AML-193 (cell line): Measurements from ENCODE around the gene RPS19BP1.

Source experiments
- DNase-seq, 2 experiments: peaks; one replicate each; lab custom pipeline; 2025; lab: John Stamatoyannopoulos, UW

The RPS19BP1 gene

DNA sequence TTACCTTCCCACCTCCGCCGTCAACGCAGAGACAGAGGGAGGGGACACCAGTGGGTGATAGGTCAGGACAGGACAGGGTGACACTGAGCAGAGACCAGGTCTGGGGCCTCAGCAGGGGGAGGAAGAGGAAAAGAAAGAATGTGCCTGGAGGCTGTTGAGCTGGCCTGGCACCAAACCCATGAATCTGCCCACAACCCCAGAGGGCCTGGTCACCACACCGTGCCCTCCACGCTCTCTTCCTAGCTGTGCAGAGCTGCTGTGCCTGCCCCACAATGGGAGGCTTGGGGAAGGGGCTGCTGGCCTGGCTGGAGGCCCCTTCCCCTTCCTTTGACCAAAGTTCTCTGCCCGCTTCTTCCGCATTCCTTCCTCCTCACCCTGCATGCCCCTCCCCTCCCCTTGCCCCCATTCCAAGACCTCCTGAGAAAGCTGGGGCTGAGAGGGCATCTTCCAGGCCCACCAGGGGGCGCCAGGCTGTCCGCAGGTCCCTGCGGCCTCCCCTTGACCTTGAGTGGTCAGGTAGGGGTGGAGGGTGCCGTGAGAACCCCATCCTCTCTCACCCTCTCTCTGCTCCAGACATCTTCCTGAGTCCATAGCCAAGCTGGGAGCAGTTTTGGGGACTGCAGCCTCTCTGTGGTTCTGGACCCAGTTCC lies 27.0 kb upstream of the RPS19BP1 start:
- peak in 1 of 2 experiments; percentile 20 for DNase-seq

DNA sequence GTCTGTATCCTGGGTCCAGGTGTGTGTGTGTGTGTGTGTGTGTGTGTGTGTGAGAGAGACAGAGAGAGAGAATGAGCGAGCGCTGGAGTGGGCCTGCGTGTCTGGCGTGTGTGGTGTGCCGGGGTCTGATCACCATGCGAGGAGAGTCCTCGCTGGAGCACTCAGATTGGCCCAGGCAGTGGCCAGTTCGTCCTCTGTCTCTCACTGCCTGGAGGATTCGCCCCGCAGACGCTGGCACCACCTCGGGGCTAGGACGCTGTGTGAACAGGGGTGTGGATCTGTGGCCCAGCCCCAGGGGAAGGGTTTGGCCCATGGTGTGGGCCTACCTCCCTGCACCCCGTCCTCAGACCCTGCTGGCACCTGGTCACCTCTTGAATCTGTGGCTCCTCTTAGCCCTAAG lies 26.4 kb upstream of the RPS19BP1 start:
- no peak for DNase-seq

DNA sequence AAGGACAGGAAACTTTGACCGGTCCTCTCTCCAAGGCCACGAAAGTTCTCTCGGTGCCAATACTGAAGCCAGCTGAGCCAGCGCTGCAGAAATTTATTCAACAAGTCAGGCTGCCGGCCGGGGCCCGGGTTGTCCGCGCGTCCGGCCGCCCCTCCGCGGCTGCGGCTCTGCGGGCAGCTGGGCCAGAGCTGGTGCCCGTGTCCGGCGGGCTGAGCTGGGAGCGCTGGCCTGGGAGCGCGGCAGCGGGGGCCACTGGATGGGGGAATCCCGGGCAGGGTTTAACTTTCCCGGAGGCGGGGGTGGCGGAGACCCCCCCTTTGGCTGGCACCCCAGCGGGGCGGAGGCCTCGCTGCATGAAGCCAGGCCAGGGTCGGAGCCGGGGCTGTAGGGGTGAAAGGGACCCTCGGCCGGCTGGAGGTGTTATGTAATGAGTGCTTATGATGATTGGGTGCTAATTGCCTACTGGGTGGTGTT lies 25.7 kb upstream of the RPS19BP1 start:
- no peak for DNase-seq

DNA sequence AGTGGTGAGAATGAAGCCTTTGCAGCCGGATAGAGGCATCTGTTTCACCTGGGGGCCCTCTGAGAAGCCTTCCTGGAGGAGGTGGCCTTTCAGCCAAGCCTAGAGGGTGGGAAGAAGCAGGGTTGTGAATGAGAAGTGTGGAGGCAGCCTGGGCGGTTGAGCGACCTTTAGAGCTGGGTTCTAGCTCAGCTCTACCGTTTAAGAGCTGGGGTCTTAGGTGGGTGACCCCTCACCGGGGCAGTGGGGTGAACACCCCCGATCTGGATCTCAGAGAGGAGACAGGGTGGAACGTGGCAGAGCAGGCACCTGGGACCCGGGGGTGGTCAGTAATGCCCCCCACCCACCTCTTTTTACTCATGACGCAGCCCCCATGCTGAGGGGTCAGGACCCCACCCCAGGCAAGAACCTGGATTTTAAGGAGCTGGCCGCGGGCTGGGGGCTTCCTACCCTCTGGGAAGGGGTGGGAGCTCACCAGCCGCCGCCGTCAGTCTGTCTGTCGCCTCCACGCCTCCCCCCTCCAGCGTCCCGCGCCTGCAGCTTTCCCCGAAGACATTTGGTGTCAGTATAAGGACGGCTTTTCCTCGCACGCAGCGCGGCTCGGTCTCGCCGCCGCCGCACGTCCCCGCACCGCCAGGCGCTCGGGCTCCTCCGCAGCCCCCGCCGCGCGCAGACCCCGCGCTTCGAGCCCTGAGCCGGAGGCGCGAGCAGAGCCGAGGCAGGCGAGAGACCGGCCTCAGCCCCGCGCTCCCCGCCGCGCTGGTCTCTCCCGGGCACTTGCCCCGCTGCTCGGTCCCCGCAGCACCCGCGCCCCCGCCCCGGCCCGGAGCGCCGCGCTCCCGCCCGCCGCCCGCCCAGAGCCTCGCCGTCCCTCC lies 24.7 kb upstream of the RPS19BP1 start:
- no peak for DNase-seq

DNA sequence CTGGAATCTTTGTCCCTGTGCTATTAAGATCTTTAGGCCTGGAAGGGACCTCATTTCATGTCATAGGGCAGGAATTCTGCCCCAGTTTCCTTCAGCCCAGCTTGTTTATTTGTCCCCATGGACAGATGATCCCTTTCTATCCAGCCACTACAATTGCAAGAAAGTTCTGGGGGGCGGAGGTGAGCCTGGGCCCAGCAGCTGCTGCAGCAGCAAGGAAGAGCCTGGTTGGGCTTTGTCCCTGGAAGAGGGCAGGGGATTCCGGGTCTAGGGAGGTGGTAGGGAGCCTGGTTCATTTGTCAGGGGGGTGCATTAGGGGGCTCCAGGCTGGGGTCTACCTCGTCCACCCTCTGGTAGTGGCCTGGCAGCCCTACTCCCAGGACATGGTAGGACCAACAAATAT lies 21.6 kb upstream of the RPS19BP1 start:
- no peak for DNase-seq

DNA sequence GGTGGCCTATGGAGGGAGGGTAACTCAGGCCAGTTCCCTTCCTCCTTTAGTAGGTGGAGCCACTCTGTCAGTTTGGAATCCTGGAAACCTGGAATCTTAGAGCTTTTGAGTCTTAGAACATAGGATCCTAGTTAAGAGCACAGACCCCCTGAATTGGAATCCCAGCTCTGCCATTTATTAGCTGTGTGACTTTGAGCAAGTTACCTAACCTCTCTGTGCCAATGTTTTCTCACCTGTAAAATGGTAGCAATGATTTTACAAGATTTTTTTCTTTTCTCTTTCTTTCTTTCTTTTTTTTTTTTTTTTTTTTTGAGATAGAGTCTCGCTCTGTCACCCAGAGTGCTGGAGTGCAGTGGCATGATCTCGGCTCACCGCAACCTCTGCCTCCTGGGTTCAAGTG lies 20.9 kb upstream of the RPS19BP1 start:
- no peak for DNase-seq

DNA sequence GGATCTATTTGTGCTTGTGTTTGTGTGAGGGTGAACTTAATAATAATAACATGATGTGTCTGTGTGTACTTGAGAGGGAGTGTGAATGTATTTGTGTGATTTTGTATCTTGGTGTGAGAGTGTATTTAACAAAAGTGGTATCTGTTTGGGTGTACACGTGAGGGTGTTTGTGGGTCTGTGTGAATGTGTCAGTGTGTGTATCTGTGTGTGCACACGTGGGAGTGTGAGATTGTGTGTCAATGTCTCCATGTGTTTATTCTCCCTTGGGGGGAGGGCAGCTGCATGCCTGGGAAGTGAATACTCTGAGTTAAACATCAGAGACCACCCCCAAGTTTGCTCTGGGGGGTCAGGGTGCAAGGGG lies 15.0 kb upstream of the RPS19BP1 start:
- no peak for DNase-seq

DNA sequence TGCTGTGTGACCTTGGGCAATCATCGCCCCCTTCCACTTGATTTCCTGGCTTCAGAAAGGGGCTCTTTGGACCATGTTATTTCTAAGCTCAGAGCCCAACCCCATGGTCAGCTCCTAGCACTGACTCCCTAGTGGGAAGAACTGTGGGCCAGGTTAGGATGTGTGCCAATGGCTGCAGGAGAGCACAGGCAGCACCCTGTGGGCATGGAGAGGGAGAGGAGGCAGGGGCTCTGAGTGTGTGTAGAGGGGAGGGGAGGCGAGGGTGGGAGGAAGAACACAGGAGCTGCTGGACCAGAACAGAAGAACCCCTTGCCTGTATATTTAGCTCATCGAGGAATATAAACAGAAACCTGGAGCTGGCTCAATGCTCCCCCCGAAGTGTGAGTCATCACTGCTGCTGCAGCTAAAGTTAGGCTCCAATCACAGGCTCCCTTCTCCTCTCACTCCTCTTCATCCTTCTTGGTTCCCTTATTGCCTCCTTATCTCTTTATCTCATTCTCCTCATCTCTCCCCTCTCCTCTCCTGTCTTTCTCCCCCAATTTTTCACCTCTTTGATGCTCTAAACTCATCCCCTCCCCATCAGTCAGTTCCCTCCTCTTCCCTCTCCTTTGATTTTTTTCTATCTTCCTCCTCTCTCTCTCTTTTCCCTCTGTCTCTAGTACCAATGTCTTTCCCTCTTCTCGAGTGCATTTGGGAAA lies 14.5 kb upstream of the RPS19BP1 start:
- no peak for DNase-seq

DNA sequence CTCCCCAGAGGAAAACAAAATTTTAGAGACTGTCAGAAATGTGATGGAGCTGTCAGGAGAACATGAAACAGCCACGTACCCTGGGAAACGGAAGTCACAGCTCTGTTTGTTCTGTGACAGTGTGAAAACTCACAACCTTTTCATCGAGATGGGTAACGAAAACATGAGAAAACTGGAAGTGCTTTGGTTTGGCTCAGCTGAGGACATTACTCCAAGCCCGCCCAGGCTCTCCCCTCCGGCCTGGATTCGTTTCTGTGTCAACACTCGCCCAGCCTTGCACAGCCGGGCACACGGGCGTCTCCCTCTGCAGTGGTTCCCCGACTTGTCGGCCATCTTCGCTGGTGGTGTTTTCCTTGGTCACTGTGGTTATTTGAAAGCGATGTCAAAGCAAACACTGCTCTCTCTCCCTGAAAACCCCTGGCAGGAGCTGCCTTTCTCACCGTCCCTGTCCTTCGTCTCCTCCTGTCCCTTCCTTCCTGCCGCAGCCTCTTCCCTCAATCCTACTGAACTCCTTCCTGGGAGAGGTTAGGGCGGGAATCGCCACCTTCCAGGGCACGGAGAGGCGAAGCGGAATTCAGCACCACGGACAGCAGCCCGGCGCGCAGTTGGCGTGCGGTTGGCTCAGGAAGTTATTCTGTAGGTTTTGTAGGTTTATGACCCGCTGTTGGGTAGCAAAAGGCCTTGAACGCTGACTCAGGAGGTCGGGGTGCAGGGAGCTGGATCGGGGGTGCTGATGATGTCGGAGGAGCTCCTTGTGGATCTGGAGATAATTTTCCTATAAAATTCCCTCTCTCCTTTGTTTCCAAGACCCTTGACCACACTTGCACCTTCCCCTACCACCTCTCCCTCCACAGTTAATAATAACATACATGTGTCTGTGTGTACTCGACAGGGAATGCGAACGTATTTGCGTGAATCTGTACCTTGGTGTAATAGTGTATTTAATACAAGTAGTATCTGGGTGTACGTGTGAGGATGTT lies 13.1 kb upstream of the RPS19BP1 start:
- DNase-seq, result no peak

DNA sequence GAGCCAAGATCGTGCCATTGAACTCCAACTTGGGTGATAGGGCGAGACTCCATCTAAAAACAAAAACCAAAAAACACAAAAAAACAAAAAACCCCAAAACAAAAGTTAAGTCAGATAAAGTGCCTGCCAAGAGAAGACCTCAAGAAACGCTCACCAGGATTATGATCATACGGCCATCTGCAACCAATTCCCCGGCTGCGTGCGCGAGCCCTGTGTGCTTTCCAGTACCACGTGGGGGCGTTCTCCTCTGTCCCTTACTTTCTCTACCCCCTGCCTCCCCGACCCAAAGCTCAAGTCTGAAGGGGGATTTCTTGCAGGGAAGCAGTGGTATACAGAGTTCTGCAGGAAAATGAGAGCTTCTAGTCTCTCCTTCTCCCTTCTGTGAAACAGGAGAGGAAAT lies 10.5 kb upstream of the RPS19BP1 start:
- peak; percentile 23 to 24 for DNase-seq

DNA sequence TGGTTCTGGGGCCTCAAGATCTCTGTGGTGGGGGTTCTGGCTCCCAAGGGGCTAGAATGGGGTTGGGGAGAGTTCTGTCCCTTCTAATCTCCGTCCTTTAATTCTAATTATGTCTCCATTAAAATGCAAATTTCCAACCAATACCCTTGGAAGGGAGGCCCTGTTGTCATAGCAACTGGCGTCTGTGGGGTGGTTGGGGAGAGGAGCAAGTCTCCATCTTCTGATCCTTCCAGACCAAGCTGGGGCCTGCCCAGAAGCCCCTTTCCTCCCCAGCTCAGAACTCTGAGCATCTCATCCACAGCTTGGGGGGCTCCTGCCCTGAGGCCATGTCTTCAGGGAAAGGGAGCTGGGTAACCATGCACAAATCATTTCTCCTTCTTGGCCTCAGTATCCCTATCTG lies 5.4 kb upstream of the RPS19BP1 start:
- no peak for DNase-seq

DNA sequence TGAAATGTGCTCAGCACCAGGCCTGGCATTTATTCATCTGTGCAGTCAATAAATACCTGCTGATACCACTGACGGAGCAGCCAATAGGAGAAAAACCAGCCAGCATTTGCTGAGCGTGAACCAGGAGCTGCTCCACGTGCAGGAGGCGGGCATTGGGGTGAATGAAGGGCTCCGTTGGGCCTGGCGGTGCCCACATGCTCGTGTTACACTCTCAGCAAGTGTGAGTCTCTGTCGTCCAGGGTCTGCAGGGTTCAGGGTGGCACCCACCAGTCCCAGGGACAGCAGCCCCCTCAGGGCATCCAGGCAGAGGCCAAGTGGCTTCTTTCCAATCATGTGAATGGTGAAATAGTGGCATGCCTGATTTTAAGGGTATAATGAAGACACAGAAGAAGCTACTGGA lies 4.2 kb upstream of the RPS19BP1 start:
- DNase-seq, result no peak

DNA sequence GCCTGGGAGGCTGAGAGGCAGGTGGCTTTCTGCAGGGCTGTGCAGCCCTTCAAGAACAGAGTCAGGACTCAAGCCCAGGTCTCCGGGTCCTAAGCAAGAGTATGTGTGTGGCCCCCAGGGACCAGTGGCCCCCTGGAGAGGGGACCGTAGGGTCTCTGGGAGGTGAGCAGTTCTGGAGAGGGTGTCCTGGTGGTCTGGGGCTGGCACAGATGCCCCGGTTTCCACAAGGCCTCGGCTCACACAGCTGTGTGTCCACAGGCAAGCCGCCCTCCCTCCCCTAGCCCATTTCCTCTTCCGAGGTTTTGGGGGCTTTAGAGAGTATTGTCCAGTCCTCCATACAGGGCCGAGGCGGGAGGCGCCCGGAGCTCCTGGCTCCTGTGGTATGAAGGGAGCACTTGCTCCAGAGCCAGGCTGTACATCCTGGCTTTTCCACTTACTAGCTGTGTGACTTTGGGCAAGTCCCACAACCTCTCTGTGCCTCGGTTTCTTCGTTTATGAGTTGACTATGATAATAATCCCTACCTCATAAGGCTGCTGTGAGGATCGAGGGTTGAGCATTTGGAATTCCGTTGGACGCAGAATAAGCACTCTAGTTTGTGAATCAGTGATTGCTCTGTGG lies 3.4 kb upstream of the RPS19BP1 start:
- DNase-seq, result no peak

DNA sequence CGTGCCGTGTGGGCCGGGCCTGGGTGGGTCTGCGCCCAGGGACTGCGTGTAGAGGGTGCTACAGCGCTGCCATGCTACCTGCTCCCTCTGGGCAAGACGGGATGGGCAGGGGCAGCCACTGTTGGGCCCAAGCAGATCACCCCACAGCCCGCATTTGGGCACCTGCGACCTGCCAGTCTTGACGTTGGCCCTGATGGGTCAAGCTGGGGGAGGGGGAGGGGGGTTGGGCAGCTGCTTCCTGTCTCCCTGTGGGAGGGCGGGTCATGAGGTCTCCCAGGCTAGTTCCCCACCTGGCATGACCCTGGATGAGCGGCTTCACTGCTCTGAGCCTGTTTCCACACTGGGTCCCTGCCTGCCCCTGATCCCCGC lies 2.8 kb upstream of the RPS19BP1 start:
- no peak for DNase-seq

DNA sequence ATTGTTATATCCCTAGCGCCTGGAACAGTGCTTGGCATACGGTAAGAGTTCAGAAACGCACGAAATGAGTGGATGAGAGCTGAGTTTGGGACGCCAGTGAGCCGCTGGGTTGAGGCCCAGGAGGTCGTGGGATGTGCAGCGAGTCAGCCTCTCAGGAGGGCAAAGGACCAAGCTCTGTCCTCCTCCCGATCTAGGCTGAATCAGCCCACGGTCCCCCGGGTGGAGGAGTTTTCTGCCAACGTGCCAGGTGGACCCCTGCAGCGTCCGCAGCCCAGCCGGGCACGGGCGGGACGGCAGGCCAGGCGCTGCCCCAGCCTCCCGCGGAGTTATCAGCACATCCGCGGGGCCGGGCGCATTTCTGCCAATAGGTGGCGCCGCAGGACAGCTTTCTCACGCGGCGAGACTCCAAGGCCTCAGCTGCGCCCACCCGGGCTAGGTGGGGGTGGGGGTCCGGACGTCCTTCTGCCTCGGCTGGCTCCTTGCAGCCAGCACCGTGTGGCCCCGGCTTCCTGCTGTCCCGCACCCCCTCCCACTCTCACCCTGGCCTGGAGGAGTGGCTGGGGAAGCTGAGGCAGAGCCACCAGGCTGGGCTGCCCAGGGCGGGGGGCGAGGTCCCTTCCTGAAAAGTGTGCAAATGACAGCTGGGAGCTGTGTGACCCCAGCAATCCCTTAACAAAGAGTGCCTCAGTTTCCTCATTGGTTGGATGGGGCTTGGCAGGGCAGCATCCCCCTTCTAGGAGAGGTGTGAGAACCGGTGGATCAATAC lies 2.2 kb upstream of the RPS19BP1 start:
- DNase-seq, result peak; percentile 36 to 60

DNA sequence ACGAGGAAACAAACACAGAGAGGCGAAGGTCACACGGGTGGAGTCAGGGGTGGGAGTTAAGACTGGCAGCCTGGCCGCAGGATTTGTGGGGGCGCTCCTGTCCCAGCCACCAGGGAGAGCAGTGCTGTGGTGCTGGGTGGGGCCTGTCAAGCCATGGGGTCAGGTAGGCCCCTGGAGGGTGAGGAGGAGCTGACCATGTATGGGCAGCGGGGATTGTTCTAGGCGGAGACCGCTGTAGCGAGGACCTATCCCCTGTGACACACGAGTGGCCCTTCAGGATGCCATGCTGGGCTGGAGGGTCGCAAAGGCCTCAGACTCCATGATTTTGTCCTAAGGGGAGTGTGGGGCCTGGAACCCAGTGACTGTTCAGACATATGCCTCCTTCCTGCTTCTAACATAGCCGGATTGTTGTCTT lies 1.6 kb upstream of the RPS19BP1 start:
- DNase-seq, result no peak

DNA sequence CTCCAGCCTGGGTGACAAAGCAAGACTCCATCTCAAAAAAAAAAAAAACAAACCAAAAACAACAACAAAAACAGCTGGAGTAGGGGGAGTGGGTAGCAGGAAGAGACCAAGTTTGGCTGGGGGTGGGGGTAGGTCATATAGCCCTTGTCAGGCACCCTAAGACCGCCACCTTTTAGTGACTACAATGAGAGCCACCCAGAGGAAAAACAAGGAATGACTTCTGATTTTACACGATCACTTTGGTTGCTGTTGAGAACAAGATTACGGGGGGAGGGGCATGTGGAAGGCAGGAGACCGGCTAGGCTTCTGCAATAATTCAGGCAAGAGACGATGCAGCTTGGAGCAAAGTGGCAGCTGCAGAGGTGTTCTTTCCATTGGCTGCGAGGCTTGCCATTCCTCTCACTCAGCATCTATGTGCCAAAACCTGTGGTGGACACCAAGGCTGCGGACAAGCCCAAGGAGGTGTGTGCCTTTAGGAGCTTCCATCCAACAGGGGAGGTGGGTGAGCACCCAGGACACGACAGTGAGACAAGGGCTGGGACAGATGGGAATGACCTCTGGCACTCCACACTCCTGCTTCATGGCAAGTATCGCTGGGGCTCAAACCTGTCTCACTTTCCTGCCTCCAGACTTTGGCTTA lies 1.7 kb downstream of the RPS19BP1 start:
- peak; percentile 9 to 50 for DNase-seq

DNA sequence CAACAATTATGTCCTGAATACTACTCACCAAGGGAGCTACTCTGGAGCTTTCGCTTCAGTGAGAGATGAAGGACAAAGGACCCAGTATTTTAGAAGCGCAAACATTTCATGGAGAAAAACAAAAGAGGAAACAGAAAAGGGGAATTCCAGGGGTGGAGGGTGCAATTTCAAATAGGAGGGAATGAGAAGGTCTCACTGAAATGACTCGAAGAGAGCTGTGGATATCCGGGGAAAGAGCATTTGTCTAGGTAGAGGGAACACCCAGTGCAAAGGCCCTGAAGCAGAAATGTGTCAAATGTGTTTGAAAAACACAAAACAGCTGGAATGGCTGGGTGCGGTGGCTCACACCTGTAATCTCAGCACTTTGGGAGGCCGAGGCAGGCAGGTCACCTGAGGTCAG lies 2.4 kb downstream of the RPS19BP1 start:
- DNase-seq, result no peak

DNA sequence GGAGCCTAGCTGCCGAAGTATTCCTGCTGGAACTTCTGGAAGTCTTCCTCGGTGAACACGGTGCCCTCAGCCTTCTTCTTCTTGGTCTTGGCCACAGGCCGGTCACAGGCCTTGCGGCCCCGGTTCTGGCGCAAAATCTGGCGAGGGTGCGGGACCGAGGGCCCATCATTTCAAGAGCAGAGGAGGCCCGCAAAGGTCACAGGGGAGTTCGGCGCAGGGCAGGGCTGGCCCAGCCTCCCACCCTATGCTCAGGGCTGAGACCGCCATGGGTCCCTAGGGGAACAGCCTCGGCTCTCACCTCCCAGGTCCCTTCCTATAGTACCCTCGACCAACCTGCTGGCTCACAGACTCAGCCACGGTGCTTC lies 3.1 kb downstream of the RPS19BP1 start:
- no peak for DNase-seq
